Caco-2 (cell line): ENCODE results near the gene BPIFB4. TPM values are rescaled to one million over a fixed set of nuclear protein-coding genes. Genes with fewer than 3 reads are reported as not detected.

Experiments used
- BruUV-seq: library from RNA; stranded (reverse); fragments of 400-500 nt; replicated peaks from 2 replicates; lab custom pipeline; 2021; lab: Mats Ljungman, UMichigan
- CTCF ChIA-PET: fragments of 300-600 bp; sonication (Branson Sonifier 250); formaldehyde crosslinking; loops from one replicate; lab custom pipeline; 2022; ENCODE audit warnings: antibody characterized with exemption; lab: Charles Lee
- POLR2A ChIA-PET: fragments of 300-600 bp; sonication (Branson Sonifier 250); formaldehyde crosslinking; loops from one replicate; lab custom pipeline; 2022; ENCODE audit warnings: antibody characterized with exemption; lab: Charles Lee
- DNase-seq, 2 experiments: peaks; one replicate each; pipeline versions ENCODE4 v3.0.0 to v3.0.0-alpha.2; 2020 to 2022
- H3K27me3 ChIP-seq: replicated peaks from 2 replicates; pipeline ENCODE4 v1.6.0; 2011; ENCODE audit warnings: low read length; ENCODE audit not compliant: control insufficient read depth, insufficient read depth
- H3K36me3 ChIP-seq: 2 replicates; pipeline ENCODE4 v1.5.1; 2011; ENCODE audit warnings: low read length; ENCODE audit not compliant: control insufficient read depth, insufficient read depth
- H3K4me1 ChIP-seq: fragments of 250-450 bp; sonication (Bioruptor Pico); 2 replicates; pipeline ENCODE4 v1.5.1; 2020; ENCODE audit warnings: mild to moderate bottlenecking
- H3K4me3 ChIP-seq: 2 replicates; pipeline ENCODE4 v1.5.1; 2011; ENCODE audit warnings: low read depth, mild to moderate bottlenecking, control low read depth, low read length
- H3K9me3 ChIP-seq: fragments of 250-450 bp; sonication (Bioruptor Pico); 2 replicates; pipeline ENCODE4 v1.5.1; 2020; ENCODE audit warnings: mild to moderate bottlenecking, moderate library complexity
- H3K27ac Mint-ChIP-seq: one replicate; pipeline ENCODE4 v1.8.0; 2022; ENCODE audit warnings: mixed read lengths; ENCODE audit not compliant: unreplicated experiment
- H3K27me3 Mint-ChIP-seq: one replicate; pipeline ENCODE4 v1.8.0; 2022; ENCODE audit warnings: mixed read lengths; ENCODE audit not compliant: insufficient read depth, unreplicated experiment
- H3K36me3 Mint-ChIP-seq: one replicate; pipeline ENCODE4 v1.8.0; 2022; ENCODE audit warnings: mild to moderate bottlenecking, mixed read lengths; ENCODE audit not compliant: insufficient read depth, unreplicated experiment
- H3K4me1 Mint-ChIP-seq: one replicate; pipeline ENCODE4 v1.8.0; 2022; ENCODE audit warnings: low read depth, mixed read lengths; ENCODE audit not compliant: unreplicated experiment
- H3K4me3 Mint-ChIP-seq: one replicate; pipeline ENCODE4 v1.8.0; 2022; ENCODE audit warnings: mild to moderate bottlenecking, moderate library complexity, mixed read lengths; ENCODE audit not compliant: unreplicated experiment
- H3K9me3 Mint-ChIP-seq: one replicate; pipeline ENCODE4 v1.8.0; 2022; ENCODE audit warnings: mixed read lengths; ENCODE audit not compliant: unreplicated experiment
- intact Hi-C: fragments of 100-400 bp; cut with micrococcal nuclease; formaldehyde crosslinking; loops from one replicate; pipeline ENCODE4 v1.10.0; 2022; ENCODE audit not compliant: unreplicated experiment
- total RNA-seq: library from RNA; stranded (reverse); gene quantifications from 2 replicates; pipeline ENCODE4 v1.2.3, GENCODE V29; 2022
- TF ChIP-seq, protein P1 (sequence below), 2 experiments: fragments of 200-600 bp in 1 of 2; IDR thresholded peaks; 1 replicate in 1 of 2; 2 replicates in 1 of 2; pipeline versions ENCODE4 v1.5.1 to v1.8.0; 2011 to 2022; ENCODE audit warnings: antibody characterized with exemption in 1 of 2, control low read depth in 1 of 2, inconsistent platforms in 1 of 2, low read depth in 1 of 2, low read length in 1 of 2, mild to moderate bottlenecking in 1 of 2, moderate library complexity in 1 of 2; ENCODE audit not compliant: insufficient read depth in 1 of 2, severe bottlenecking in 1 of 2, unreplicated experiment in 1 of 2

BPIFB4 gene
- total RNA-seq, 1 experiment from 2014 or later = not detected

- no peaks in the 10 kb centered on the region for H3K36me3 Mint-ChIP-seq
- DNase-seq = no peak
- TF ChIP-seq, protein P1, sequence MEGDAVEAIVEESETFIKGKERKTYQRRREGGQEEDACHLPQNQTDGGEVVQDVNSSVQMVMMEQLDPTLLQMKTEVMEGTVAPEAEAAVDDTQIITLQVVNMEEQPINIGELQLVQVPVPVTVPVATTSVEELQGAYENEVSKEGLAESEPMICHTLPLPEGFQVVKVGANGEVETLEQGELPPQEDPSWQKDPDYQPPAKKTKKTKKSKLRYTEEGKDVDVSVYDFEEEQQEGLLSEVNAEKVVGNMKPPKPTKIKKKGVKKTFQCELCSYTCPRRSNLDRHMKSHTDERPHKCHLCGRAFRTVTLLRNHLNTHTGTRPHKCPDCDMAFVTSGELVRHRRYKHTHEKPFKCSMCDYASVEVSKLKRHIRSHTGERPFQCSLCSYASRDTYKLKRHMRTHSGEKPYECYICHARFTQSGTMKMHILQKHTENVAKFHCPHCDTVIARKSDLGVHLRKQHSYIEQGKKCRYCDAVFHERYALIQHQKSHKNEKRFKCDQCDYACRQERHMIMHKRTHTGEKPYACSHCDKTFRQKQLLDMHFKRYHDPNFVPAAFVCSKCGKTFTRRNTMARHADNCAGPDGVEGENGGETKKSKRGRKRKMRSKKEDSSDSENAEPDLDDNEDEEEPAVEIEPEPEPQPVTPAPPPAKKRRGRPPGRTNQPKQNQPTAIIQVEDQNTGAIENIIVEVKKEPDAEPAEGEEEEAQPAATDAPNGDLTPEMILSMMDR (IDR thresholded peaks at IDR 0.05; ENCODE audit: insufficient read depth in 1 of 2, low read depth in 1 of 2, low read length in 1 of 2, severe bottlenecking in 1 of 2, unreplicated experiment in 1 of 2) = no peak
- Histone ChIP-seq H3K4me1 (no peaks in the 10 kb centered on the region), H3K9me3 (no peaks in the 10 kb centered on the region), H3K4me3 (no peak overlapping the region), H3K36me3 (no peaks in the 10 kb centered on the region), H3K27me3 (no peaks in the 10 kb centered on the region; the same call in 1 of the 2 replicates)
- ChIA-PET POLR2A (no interaction called here), CTCF (interaction anchor here (1.5 kb wide), 1 partner anchor 10 kb away, joined by 4 read pairs; no protein-coding TSS in a partner anchor)
- BruUV-seq = no TSS peak
- no peak overlapping the region for H3K4me3 Mint-ChIP-seq
- H3K4me1 Mint-ChIP-seq = no peaks in the 10 kb centered on the region
- H3K27ac Mint-ChIP-seq = no peak overlapping the region
- H3K9me3 Mint-ChIP-seq = no peaks in the 10 kb centered on the region
- H3K27me3 Mint-ChIP-seq = peaks cover 16% of the 10 kb centered on the region
- intact Hi-C loops = no loop called here
Observed at GRCh38 chr20:33061658-33062028, 17.8 kb upstream of the BPIFB4 start.

DNA sequence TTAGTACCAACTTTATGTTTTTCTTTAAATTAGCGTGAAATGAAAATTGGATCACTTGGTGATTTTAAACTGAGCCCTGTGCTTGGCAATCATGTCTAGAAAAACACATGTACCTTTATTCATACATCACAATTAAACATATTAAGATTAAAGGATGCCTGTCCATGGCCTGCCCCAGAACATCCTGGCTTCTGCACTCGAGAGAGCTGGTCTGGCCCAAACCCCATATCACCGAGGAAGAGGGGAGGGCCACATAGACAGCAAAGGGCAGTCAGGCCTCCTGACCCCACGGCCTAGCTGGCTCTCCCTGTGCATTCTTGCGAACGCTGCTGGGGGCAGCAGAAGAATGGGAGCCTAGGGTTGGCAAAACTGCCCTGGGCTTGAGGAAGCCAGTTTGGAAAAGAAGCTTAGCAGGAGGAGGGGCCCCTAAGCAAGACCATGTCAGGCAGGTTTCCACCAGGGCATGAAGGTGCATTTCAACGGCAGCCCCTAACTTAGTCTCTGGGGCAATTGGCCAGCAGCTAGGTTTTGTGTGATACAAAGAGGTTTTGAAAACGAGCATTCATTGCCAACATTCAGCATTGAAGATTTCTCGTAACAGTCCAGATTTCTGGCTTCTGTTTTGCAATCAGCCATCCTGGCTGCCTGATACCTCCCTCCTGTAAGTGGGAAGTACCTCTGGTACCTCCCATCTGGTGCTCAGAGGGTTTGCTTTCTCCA, 17.2 kb upstream of the BPIFB4 start:
- Histone ChIP-seq H3K27me3 (no peaks in the 10 kb centered on the region; the same call in 1 of the 2 replicates), H3K9me3 (no peaks in the 10 kb centered on the region), H3K4me3 (no peak overlapping the region), H3K4me1 (no peaks in the 10 kb centered on the region), H3K36me3 (no peaks in the 10 kb centered on the region)
- BruUV-seq = no TSS peak
- H3K4me1 Mint-ChIP-seq = no peaks in the 10 kb centered on the region
- H3K27ac Mint-ChIP-seq = no peak overlapping the region
- H3K36me3 Mint-ChIP-seq = no peaks in the 10 kb centered on the region
- no peak for DNase-seq
- no peak overlapping the region for H3K4me3 Mint-ChIP-seq
- ChIA-PET POLR2A (no interaction called here), CTCF (interaction anchor here (1.5 kb wide), 1 partner anchor 9 kb away, joined by 4 read pairs; no protein-coding TSS in a partner anchor)
- no peaks in the 10 kb centered on the region for H3K9me3 Mint-ChIP-seq
- H3K27me3 Mint-ChIP-seq = peaks cover 19% of the 10 kb centered on the region
- intact Hi-C loops = no loop called here
- TF ChIP-seq, protein P1 (IDR thresholded peaks at IDR 0.05; ENCODE audit: insufficient read depth in 1 of 2, low read depth in 1 of 2, low read length in 1 of 2, severe bottlenecking in 1 of 2, unreplicated experiment in 1 of 2) = no peak

DNA sequence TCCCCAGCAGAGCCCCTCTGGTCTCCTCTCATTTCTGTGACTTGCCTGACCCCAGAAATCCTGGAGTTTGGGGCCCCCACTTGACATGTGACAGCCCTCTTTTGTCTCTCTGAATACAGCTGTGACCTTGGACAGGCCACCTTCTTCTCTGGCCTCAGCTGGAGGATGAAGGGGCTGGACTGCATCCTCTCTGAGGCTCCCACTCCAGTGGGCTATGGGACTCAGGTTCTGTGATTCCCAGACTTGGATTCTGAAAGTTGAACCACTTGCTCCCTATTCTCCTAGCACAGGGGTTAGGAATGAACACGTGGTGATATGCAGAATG, 16.7 kb upstream of the BPIFB4 start:
- Mint-ChIP-seq H3K4me3 (no peak overlapping the region), H3K4me1 (no peaks in the 10 kb centered on the region), H3K27me3 (peaks cover 18% of the 10 kb centered on the region), H3K9me3 (no peaks in the 10 kb centered on the region), H3K27ac (no peak overlapping the region), H3K36me3 (no peaks in the 10 kb centered on the region)
- H3K36me3 ChIP-seq = no peaks in the 10 kb centered on the region
- DNase-seq = no peak
- no peaks in the 10 kb centered on the region; the same call in 1 of the 2 replicates for H3K27me3 ChIP-seq
- intact Hi-C loops = no loop called here
- POLR2A ChIA-PET = no interaction called here
- CTCF ChIA-PET = interaction anchor here (1.5 kb wide), 1 partner anchor 9 kb away, joined by 4 read pairs; no protein-coding TSS in a partner anchor
- no peaks in the 10 kb centered on the region for H3K4me1 ChIP-seq
- H3K9me3 ChIP-seq = no peaks in the 10 kb centered on the region
- TF ChIP-seq, protein P1 (IDR thresholded peaks at IDR 0.05; ENCODE audit: insufficient read depth in 1 of 2, low read depth in 1 of 2, low read length in 1 of 2, severe bottlenecking in 1 of 2, unreplicated experiment in 1 of 2) = no peak
- H3K4me3 ChIP-seq = no peak overlapping the region
- no TSS peak for BruUV-seq
